Erythroblast (primary cell): ENCODE measurements around the gene CBFB.

Experiments
- DNase-seq, 2 experiments: peaks; one replicate each; lab custom pipeline; 2025; lab: John Stamatoyannopoulos, UW
- GATA1 ChIP-seq: IDR thresholded peaks from 2 replicates; pipeline ENCODE4 v1.6.1; 2011; ENCODE audit warnings: low read depth, mild to moderate bottlenecking, control low read depth, low read length, moderate library complexity
- POLR2A ChIP-seq: IDR thresholded peaks from 2 replicates; pipeline ENCODE4 v1.6.1; 2011; ENCODE audit warnings: mild to moderate bottlenecking, low read length

The CBFB gene

DNA sequence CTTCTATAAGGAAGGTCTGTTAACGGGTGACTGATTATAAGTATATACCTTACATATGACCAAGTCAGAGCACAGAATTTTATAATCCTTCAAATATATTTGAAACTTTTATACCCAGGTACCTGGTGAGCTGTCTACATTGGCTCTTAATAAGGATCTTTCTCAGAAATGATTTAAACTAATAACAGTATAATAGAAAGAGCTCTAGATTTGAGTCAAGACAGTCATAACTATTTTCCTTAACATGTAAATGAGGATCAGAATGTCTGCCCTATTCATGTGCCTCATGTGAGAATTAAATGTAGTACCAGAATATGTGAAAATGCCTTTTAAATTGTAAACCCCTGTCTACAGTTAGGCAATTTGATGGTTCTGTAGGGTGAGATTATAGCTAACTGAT, 14.5 kb downstream of the CBFB start:
- TF ChIP-seq POLR2A (no peak), GATA1 (no peak)
- no peak for DNase-seq

DNA sequence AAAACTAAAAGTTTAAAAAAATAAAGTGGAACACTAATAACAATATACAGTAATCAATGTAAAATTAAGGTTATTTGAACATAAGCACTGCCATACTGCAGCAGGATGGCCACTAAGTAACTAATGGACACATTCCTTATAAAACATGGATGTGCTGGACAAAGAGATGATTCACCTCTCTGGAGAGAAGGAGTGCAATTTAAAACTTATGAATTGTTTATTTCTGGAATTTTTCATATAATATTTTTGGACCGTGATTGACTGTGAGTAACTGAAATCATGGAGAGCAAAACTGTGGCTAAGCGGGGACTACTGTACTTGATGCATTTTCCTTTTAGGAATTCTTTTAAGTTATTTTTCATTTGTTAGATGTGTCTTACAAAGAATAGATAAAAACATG, 21.8 kb downstream of the CBFB start:
- no peak for DNase-seq
- TF ChIP-seq POLR2A (no peak), GATA1 (no peak)

- DNase-seq = no peak
- TF ChIP-seq POLR2A (no peak), GATA1 (no peak)
Observed at GRCh38 chr16:67052399-67052798, 23.4 kb downstream of the CBFB start.

DNA sequence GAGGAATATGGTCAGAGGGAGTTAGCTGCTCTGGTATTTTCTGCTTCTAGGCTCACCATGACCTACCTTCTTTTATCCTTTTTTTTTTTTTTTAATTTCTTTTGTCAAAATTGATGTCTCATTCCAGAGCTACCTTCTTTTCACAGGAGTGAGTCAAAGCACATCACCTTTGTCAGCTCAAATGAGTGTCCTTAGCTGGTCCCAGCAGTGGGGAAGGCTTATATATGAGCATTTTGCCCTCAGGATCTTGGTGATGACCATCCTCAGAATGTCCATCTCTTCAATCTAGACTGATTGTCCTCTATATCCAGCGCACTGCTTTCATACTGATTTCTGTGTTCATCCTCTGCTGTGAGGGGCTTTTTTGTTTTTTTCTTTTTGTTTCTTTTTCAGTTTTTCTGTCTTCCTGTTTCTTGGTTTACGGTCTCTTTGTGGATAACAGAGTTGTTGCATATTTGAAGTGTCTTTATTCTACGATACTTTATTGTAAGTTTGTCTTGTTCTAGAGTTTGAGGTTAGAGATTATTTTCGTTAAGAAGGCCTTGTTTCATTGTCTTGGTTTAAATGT, 24.9 kb downstream of the CBFB start:
- TF ChIP-seq POLR2A (no peak), GATA1 (no peak)

GRCh38 chr16:67054901-67055300, 26.0 kb downstream of the CBFB start:
- TF ChIP-seq POLR2A (no peak), GATA1 (no peak)
- DNase-seq = no peak

More for the DNA sequence above, 24.9 kb downstream of the CBFB start:
- no peak for DNase-seq

DNA sequence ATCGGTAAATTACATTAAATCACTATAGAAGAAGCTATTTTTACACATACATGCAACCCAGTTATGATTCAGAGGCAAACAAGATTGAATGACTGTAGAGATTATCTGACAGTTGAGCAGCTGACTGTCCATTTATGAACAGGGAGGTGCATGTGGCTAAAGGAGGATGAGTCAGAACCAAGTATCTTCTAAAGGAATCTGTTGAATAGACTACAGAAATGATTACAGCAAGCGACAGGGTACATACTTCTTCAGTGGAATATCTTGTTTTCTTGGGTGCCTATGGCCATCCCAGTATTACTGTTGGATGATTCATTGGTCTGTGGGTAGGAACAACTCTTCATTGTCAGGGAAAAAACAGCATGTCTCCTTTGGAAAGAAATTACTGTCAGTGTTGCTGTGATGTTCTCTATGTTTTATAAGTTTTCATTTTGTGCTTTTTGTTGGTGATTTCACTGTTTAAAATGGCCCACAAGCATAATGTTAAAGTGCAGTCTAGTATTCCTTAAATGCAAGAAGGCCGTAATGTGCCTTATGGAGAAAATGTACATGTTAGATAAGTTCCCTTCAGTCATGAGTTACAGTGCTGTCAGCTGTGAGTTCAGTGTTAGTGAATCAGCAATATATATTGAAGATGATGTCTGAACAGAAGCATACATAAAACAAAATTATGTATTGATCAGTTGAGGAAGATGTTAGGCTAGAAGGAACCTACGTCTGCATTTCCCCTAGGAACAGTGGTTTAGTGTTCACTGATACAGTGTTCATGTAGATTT, 27.0 kb downstream of the CBFB start:
- TF ChIP-seq POLR2A (no peak), GATA1 (no peak)
- peak; percentile 10 to 14 for DNase-seq

DNA sequence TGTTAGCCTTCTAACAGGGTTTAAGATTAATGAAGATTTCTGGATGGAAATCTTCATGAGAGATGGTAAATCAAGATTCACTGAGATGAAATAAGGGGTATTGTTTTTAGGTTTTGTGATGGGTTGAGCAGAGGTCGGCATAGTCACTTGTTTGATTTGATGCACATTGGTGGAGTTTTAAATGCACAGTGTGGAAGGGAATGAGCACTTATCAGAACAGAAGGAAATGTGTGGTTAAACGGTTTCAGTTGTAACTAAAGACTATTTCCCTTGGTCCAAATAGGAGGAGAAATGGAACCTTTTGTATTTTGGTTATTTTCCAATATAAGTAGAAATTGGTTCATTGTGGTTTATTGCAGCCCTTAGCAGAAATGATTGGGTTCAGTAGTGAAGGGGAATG, 34.1 kb downstream of the CBFB start:
- no peak for TF ChIP-seq POLR2A
- no peak for TF ChIP-seq GATA1
- no peak for DNase-seq

DNA sequence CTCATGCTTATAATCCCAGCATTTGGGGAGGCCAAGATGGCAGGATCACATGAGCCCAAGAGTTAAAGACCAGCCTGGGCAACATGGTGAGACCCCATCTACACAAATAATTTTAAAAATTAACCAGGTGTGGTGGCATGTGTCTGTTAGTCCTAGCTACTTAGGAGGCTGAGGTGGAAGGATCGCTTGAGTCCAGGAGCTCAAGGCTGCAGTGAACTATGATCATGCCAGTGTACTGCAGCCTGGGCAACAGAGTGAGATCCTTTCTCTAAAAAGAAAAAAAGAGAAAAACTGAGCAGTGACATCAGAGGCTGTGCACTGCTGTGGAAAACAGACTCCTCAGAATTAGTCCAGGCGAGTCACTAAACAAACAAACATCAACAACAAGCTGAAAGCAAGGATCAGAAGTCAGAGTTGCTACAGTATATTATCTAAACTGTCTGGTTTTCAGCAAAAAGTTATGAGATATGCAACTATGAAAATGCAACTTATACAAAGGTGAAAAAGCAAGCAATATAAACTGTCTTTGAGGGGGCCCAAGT, 39.3 kb downstream of the CBFB start:
- no peak for DNase-seq
- TF ChIP-seq GATA1 (no peak), POLR2A (no peak)

- no peak for TF ChIP-seq POLR2A
- TF ChIP-seq GATA1 = no peak
- no peak for DNase-seq
Observed at GRCh38 chr16:67071476-67072048, 42.6 kb downstream of the CBFB start.

DNA sequence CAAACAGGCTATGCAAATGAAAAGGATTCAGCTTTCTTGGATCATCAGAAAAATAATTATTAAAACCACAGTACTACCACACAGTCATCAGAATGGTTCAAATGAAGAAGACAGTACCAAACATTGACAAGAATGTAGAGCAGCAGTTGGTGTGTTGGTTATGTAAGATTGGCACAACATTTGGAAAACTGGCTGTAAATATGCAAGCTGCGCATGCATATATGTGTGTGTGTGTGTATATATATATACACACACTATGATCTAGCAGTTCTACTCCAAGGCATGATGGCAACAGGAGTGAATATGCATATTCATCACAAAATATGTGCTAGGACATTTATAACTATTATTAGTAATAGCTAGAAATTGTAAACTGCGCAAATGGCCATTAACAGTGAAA, 46.4 kb downstream of the CBFB start:
- TF ChIP-seq GATA1 = no peak
- TF ChIP-seq POLR2A = no peak
- no peak for DNase-seq

DNA sequence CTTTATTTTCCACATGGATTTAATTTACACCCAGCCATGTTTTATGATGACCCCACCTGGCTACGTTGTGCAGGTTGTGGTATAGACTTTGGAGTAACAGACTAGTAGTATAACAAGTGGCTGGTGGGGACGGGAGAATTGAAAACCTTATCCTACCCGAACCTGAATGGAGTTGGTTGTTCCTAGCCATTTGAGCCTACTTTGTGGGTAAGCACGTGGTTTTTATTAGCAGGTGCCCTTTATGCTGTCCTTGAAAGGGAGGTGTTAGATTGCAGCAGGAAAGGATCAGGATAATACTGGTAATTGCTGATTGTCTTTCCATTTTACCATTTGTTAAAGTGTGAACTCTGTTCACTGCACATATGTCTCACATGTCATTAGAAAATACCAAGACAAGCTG, 48.9 kb downstream of the CBFB start:
- DNase-seq = no peak
- TF ChIP-seq POLR2A (no peak), GATA1 (no peak)

GRCh38 chr16:67082100-67082499, 53.2 kb downstream of the CBFB start:
- no peak for DNase-seq
- TF ChIP-seq POLR2A = no peak
- no peak for TF ChIP-seq GATA1

DNA sequence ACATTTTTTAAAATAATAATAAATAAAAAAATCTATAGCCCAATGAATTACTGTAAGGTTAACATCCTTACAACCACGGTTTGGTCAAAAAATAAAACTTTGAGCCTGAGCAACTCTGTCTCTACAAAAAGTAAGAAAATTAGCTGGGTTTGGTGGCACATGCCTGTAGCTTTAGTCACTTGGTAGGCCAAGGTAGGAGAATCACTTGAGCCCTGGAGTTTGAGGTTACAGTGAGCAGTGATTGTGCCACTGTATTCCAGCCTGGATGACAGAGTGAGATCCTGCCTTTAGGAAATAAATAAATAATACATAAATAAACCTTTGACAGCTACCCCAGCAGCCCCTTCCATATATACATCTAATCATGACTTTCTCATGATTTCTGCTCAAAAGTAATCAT, 53.9 kb downstream of the CBFB start:
- DNase-seq = no peak
- no peak for TF ChIP-seq GATA1
- TF ChIP-seq POLR2A = no peak
